Measurements from ENCODE around the gene SLC12A8. TPM values are rescaled to one million over a fixed set of nuclear protein-coding genes. Genes with fewer than 3 reads are reported as not detected.

Gene SLC12A8
- total and polyA plus RNA-seq, 2 of the 13 experiments (the other 11 are each of a cell fraction or from before 2014, with no cell fraction given) = 0.44 to 0.71 TPM

GRCh38 chr3:125189378-125190165 is 23.0 kb downstream of the SLC12A8 start:
- ChIA-PET POLR2A (no interaction called here), CTCF (ENCODE audit: low intra/inter-chr PET ratio, low total read pairs) (no interaction called here)
- Histone ChIP-seq H3K4me2 (ENCODE audit: low read depth, low read length) (no peak overlapping the region), H3K9ac (ENCODE audit: insufficient read depth, low read depth, low read length) (no peak overlapping the region), H3K4me3 (replicated peaks in 1 of 3; ENCODE audit: insufficient read depth in 1 of 3, low read depth in 2 of 3, low read length in 3 of 3) (no peak overlapping the region), H2AFZ (ENCODE audit: low read length) (no peak overlapping the region), H4K20me1 (ENCODE audit: insufficient read depth, low read length) (no peaks in the 10 kb centered on the region), H3K27ac (ENCODE audit: extremely low read length, insufficient read depth, low read length) (no peak overlapping the region), H3K9me3 (ENCODE audit: low read length) (no peaks in the 10 kb centered on the region), H3K79me2 (ENCODE audit: insufficient read depth, low read length) (no peaks in the 10 kb centered on the region), H3K27me3 (ENCODE audit: control insufficient read depth in 1 of 2, insufficient read depth in 2 of 2, low read length in 2 of 2) (peaks cover 0 to 4% of the 10 kb centered on the region in 2 experiments; a peak in 3 of 5 replicates), H3K36me3 (replicated peaks in 1 of 2; ENCODE audit: control insufficient read depth in 1 of 2, insufficient read depth in 2 of 2, low read length in 2 of 2) (no peaks in the 10 kb centered on the region), H3K4me1 (ENCODE audit: insufficient read depth, low read length) (peaks cover 11% of the 10 kb centered on the region; the same call in 1 of the 2 replicates)
- in situ Hi-C loops (cut with HindIII; ENCODE audit: extremely low pct_ligation_motif_present, low pct_unique_long_range_greater_than_20kb) = no loop called here
- no peak for TF ChIP-seq SMAD9 (CRISPR knock-in tag; IDR thresholded peaks at IDR 0.05)
- FAIRE-seq (no peak), DNase-seq (ENCODE audit: low spot score) (no peak), ATAC-seq (no peak)
- intact Hi-C loops (cut with micrococcal nuclease; ENCODE audit: unreplicated experiment) = no loop called here
- 76% methylated on average over 5 of the region's 7 CpGs for WGBS (ENCODE audit: low lambda C conversion rate)
- BruUV-seq (replicated peaks) = no TSS peak

GRCh38 chr3:125188955-125189354 is 23.6 kb downstream of the SLC12A8 start:
- Histone ChIP-seq H3K79me2 (ENCODE audit: insufficient read depth, low read length) (no peaks in the 10 kb centered on the region), H3K9ac (ENCODE audit: insufficient read depth, low read depth, low read length) (no peak overlapping the region), H3K9me3 (ENCODE audit: low read length) (no peaks in the 10 kb centered on the region), H3K4me1 (ENCODE audit: insufficient read depth, low read length) (peaks cover 11% of the 10 kb centered on the region; the same call in 1 of the 2 replicates), H3K27ac (ENCODE audit: extremely low read length, insufficient read depth, low read length) (no peak overlapping the region), H2AFZ (ENCODE audit: low read length) (no peak overlapping the region), H3K4me2 (ENCODE audit: low read depth, low read length) (no peak overlapping the region), H3K4me3 (replicated peaks in 1 of 3; ENCODE audit: insufficient read depth in 1 of 3, low read depth in 2 of 3, low read length in 3 of 3) (no peak overlapping the region), H4K20me1 (ENCODE audit: insufficient read depth, low read length) (no peaks in the 10 kb centered on the region), H3K27me3 (ENCODE audit: control insufficient read depth in 1 of 2, insufficient read depth in 2 of 2, low read length in 2 of 2) (peaks cover 0 to 4% of the 10 kb centered on the region in 2 experiments; a peak in 2 of 5 replicates), H3K36me3 (replicated peaks in 1 of 2; ENCODE audit: control insufficient read depth in 1 of 2, insufficient read depth in 2 of 2, low read length in 2 of 2) (no peaks in the 10 kb centered on the region)
- in situ Hi-C loops (cut with HindIII; ENCODE audit: extremely low pct_ligation_motif_present, low pct_unique_long_range_greater_than_20kb) = no loop called here
- no peak for ATAC-seq
- no peak for TF ChIP-seq ZNF230 (CRISPR knock-in tag; IDR thresholded peaks at IDR 0.05)
- no peak for TF ChIP-seq ETV5 (CRISPR knock-in tag; IDR thresholded peaks at IDR 0.05; ENCODE audit: borderline replicate concordance)
- TF ChIP-seq ZNF563 (CRISPR knock-in tag; IDR thresholded peaks at IDR 0.05) = no peak
- no peak for TF ChIP-seq ZNF17 (CRISPR knock-in tag; IDR thresholded peaks at IDR 0.05)
- TF ChIP-seq ZNF564 (CRISPR knock-in tag; IDR thresholded peaks at IDR 0.05) = no peak
- no peak for TF ChIP-seq ZFP36L1 (CRISPR knock-in tag; IDR thresholded peaks at IDR 0.05)
- TF ChIP-seq FOXP4 (CRISPR knock-in tag; IDR thresholded peaks at IDR 0.05) = no peak
- TF ChIP-seq HOXA5 (CRISPR knock-in tag; IDR thresholded peaks at IDR 0.05) = no peak
- TF ChIP-seq FOXP1 (IDR thresholded peaks at IDR 0.05) = no peak
- no peak for TF ChIP-seq FOXP1 (CRISPR knock-in tag; IDR thresholded peaks at IDR 0.05)
- no peak for TF ChIP-seq E2F1 (CRISPR knock-in tag; IDR thresholded peaks at IDR 0.05)
- no peak for TF ChIP-seq ZNF746 (CRISPR knock-in tag; IDR thresholded peaks at IDR 0.05)
- WGBS (ENCODE audit: low lambda C conversion rate) = 95% methylated on average over 2 of the region's 2 CpGs
- intact Hi-C loops (cut with micrococcal nuclease; ENCODE audit: unreplicated experiment) = no loop called here
- no TSS peak for BruUV-seq (replicated peaks)
- DNase-seq (ENCODE audit: low spot score) = no peak
- POLR2A ChIA-PET = no interaction called here
- FAIRE-seq = no peak
- CTCF ChIA-PET (ENCODE audit: low intra/inter-chr PET ratio, low total read pairs) = no interaction called here

Data from HepG2 (cell line).